ENCODE data around the gene EP400. TPM values are rescaled to one million over a fixed set of nuclear protein-coding genes. Genes with fewer than 3 reads are reported as not detected.
"Not testable (repeated sequence)": the region's sequence is repeated elsewhere in the genome, so short reads cannot be mapped to it uniquely, and the experiment has no call there.

Gene EP400
- total and polyA plus RNA-seq, 8 donors: 33.5 to 49.9 (median 41.4) TPM

GRCh38 chr12:131950182-131950913 lies 606 bp downstream of the EP400 start:
- peaks cover 11 to 44% of the 10 kb centered on the region in 2 donors for H3K4me1 ChIP-seq
- H3K4me3 ChIP-seq: peak overlapping the region; percentile 91 to 99
- no peaks in the 10 kb centered on the region for H3K9me3 ChIP-seq
- TF ChIP-seq CTCF (IDR thresholded peaks at IDR 0.05): no peak
- no peaks in the 10 kb centered on the region for H3K27me3 ChIP-seq
- DNase-seq (peak in 2 of 4 donors; percentile 22 to 38), ATAC-seq (peak; percentile 7)
- no peaks in the 10 kb centered on the region for H3K36me3 ChIP-seq
- intact Hi-C loops (cut with DNase I): no loop called here
- H3K27ac ChIP-seq: peak overlapping the region; percentile 48 to 85

GRCh38 chr12:131953810-131954209 lies 4.1 kb downstream of the EP400 start:
- ATAC-seq; intact Hi-C loops (cut with DNase I); H3K27ac ChIP-seq; H3K27me3 ChIP-seq; H3K4me3 ChIP-seq; H3K36me3 ChIP-seq; H3K9me3 ChIP-seq: not testable (repeated sequence)
- peak in 1 of 4 donors; percentile 3 for DNase-seq
- H3K4me1 ChIP-seq: peaks cover 11 to 50% of the 10 kb centered on the region in 2 donors

GRCh38 chr12:131954460-131954859 lies 4.7 kb downstream of the EP400 start:
- ATAC-seq; intact Hi-C loops (cut with DNase I); H3K36me3 ChIP-seq; H3K27ac ChIP-seq; DNase-seq; H3K27me3 ChIP-seq; H3K9me3 ChIP-seq; H3K4me3 ChIP-seq: not testable (repeated sequence)
- peaks cover 11 to 44% of the 10 kb centered on the region in 2 donors for H3K4me1 ChIP-seq

- DNase-seq: no peak
- Histone ChIP-seq H3K36me3 (peaks cover 0 to 36% of the 10 kb centered on the region in 2 donors), H3K27ac (no peak overlapping the region), H3K4me1 (peaks cover 0 to 29% of the 10 kb centered on the region in 2 donors), H3K4me3 (no peak overlapping the region), H3K9me3 (no peaks in the 10 kb centered on the region), H3K27me3 (no peaks in the 10 kb centered on the region)
- intact Hi-C loops (cut with DNase I): no loop called here
- no peak for TF ChIP-seq CTCF (IDR thresholded peaks at IDR 0.05)
- ATAC-seq: no peak
Measured at GRCh38 chr12:131959116-131959515, 9.4 kb downstream of the EP400 start.

- ATAC-seq: no peak
- no peak overlapping the region for H3K4me3 ChIP-seq
- H3K27me3 ChIP-seq: no peaks in the 10 kb centered on the region
- H3K4me1 ChIP-seq: peaks cover 0 to 29% of the 10 kb centered on the region in 2 donors
- no peak for TF ChIP-seq CTCF (IDR thresholded peaks at IDR 0.05)
- intact Hi-C loops (cut with DNase I): no loop called here
- peaks cover 0 to 36% of the 10 kb centered on the region in 2 donors for H3K36me3 ChIP-seq
- no peaks in the 10 kb centered on the region for H3K9me3 ChIP-seq
- H3K27ac ChIP-seq: no peak overlapping the region
- DNase-seq: no peak
Measured at GRCh38 chr12:131959641-131960589, 10.2 kb downstream of the EP400 start.

- H3K36me3 ChIP-seq: peaks cover 0 to 36% of the 10 kb centered on the region in 2 donors
- intact Hi-C loops (cut with DNase I); ATAC-seq; H3K9me3 ChIP-seq; H3K4me3 ChIP-seq; DNase-seq; H3K27ac ChIP-seq; H3K27me3 ChIP-seq: not testable (repeated sequence)
- H3K4me1 ChIP-seq: peaks cover 0 to 29% of the 10 kb centered on the region in 2 donors
Measured at GRCh38 chr12:131960590-131961325, 11.0 kb downstream of the EP400 start.

- H3K27ac ChIP-seq; intact Hi-C loops (cut with DNase I); H3K9me3 ChIP-seq; H3K27me3 ChIP-seq; ATAC-seq; DNase-seq; H3K4me3 ChIP-seq: not testable (repeated sequence)
- Histone ChIP-seq H3K4me1 (peaks cover 0 to 24% of the 10 kb centered on the region in 2 donors), H3K36me3 (peaks cover 0 to 36% of the 10 kb centered on the region in 2 donors)
Measured at GRCh38 chr12:131961328-131961727, 11.6 kb downstream of the EP400 start.
